NCI-H2227 (cell line): ENCODE data around the gene TENT5C.

Experiments used
- DNase-seq: peaks from one replicate; lab custom pipeline; 2025; ENCODE audit not compliant: unreplicated experiment; lab: John Stamatoyannopoulos, UW

Gene TENT5C

DNA sequence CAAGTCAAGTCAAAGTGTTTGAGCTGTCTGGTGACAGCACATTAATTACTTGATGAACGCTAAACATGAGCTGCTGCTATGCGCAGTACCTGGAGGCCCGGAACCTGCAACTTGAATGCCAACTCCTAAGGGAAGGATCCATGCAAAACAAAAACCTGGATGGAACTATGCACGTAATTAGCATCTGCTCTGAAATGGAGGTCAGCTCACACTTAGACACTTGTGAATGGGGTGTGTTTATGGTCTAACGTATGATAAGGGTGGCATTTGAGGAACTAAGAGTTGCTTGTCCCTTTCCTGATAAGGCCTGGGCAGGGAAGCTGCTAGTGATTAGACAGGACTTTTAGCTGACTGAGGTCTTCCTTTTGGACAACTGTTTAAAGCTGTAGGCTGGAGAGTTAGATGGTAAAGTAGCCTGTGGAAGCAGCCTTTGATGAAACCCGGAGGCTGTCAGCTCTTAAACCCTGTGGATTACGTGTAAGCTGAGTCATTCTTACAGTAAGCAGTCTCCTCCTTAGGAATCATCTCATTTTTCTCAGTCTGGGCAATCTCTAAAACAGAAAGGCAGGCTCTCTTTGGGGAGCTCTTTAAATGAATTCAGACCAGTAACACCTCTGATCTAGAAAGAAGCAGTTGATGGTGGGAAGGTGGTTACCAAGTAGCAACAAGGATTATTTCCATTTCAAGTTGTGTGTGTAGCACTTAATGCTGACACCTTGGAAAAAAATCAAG is 6.8 kb downstream of the TENT5C start:
- no peak for DNase-seq

DNA sequence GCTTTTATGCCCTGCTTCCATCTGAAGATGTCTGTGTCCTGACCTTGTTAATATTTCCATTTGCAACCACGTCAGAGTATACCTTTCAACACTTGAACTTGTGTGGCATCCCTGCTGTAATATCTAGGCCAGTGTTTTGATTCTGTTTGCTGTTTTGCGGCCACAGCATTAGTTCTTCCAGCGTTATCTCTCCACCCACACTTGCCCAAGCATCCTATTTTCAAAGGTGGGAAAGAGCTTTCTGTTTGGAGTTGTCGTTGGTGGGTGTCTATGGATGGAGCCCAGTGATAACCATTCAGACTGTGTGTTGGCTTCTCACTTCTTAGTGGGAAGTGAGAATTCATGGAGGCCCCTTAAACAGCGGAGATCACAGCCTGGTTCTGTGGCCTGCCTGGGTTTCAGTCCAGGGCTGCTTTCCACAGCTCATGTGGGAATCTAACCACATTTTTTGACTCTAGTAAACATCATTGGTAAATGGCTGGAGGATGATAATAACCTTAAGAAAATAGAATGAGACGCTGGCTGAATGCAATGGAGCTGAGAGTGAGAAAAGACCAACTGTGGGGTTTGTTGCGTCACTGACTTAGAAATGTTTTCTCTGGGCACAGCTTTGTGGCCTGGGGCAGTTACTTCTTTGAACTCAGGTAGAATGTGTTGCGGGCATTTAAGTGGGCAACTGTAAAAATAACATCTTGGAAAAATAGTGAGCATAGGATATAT is 7.6 kb downstream of the TENT5C start:
- DNase-seq: no peak

DNA sequence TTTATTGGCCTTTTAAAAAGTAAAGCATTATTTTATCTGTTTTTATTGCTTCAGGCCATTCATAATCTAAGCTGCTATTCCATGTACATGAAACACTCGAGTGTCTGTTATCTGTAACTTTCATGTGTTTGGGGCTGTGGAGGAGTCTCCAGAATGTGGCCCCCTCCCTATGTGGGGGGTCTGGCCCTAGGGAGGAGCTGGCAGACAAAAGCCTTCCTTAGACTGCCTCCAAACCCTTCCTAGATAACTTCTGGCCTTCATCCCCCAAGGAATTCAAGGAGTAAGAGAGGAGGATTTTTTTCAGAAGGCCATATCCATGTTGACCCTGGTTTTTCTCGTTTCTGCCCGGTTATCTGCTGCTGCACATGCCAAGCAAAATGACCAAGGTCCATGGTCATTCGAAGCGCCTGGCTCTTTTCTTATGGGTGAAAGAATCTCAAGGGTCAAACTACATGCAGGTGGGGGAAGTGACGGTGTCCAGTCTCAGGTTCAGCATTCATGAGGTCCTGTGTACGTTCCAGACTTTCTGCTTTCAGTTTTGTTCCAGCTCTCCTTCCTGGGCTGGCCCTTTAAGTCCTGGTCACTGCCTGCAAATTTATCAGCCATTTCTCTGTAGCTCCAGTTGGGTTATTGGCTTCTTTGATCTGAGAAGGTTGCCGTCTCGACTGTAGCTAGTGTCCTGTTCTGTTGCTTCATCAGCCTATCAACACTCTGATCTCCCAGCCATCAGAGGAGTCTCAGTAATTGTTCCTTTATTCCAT is 8.3 kb downstream of the TENT5C start:
- no peak for DNase-seq

DNA sequence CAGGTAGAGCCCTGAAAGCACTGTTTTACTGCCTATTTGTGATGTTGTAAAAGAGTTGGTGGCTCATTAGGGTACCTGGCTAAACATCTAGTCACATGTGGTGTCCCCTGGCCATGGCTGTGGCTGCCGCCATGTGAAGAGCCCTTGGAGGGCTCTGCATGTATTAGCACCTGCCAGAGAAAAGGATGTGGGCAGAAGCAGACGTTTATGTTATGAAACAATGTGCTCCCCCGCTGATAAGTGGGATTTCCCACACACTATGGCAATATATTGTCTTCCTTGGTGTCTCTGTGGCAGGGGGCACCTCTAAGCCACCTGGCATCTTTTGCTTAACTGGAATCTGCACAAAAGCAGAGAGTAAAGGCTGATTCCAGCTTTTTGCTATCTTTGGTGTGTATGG is 9.6 kb downstream of the TENT5C start:
- no peak for DNase-seq

DNA sequence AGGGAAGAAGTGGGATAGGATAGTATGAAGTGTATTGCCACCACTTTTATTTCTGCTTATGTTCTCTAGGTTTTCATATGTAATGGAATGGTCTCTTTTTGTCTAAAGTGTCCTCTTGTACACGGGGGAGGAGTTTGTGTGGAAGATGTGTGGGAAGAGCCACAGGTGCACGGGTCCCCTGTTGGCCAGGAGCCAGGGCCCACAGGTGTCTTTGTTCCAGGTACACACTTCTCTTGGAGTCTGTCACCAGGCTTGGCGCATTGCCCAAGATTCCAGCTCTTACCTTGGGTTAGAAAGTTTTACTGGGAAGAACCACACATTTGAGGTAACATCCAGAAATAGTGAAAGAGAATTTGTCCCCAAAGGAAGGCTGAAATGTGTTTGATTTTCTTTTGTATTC is 10.5 kb downstream of the TENT5C start:
- DNase-seq: no peak

DNA sequence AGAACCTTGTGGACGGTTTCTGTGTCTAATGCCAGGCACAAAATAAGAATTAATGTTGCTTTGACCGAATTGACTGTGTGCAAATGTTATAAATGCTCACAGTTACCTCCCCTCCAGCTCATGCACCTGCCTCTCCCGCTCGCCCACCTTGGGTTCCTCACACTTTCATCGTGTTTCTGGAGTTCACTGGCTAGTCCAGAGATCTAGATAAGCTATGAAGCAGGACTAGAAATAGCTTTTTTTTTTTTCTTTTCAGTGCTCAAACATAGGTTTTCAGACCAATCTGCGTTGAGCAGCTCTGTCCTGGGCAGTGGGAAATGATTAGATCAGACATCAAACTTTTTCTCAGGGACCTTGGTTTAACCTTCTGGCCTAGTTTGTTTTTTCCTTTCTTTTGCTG is 11.1 kb downstream of the TENT5C start:
- DNase-seq: no peak

DNA sequence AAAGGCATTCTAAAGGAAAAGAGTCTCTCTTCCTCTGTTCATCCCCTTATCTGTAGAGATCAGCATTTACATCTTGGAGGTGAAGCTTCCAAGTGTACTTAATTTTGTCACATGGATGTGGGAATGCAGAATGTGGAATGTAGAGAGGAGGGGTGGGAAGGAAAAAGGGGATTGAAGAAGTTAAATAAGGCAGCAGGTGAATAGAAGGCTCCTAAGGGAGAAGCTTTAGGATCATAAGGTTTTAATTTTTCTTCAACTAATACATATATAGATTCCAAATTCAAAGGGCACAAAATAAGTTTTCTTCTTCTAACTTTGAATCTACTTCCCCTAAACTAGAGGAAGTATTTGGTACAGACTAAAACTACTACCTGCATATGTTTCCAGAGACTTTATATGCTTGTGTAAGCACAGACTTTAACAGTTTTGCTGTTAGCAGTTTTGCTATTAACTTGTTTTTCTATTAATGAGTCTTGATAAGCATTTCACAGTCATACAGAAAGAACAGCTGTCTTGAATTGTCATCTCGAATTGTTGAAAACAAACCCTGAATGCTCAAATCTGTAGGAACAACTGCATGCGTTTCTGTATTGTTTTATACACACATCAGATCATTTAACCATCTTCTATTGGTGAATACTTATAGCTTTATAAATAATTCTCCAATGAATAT is 12.7 kb downstream of the TENT5C start:
- no peak for DNase-seq

DNA sequence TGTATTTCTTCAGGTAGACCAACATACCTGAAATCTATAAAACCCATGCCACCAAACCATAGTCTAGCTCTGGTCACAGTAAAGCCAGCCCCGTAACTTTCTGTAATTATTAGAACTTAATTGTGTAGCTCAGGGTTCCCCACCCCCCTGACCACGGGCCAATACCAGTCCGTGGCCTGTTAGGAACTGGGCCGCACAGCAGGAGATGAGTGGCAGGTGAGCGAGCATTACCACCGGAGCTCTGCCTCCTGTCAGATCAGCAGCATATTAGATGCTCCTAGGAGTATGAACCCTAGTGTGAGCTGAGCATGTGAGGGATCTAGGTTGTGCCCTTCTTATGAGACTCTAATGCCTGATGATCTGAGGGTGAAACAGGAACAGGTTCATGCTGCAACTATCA is 14.6 kb downstream of the TENT5C start:
- DNase-seq: no peak

DNA sequence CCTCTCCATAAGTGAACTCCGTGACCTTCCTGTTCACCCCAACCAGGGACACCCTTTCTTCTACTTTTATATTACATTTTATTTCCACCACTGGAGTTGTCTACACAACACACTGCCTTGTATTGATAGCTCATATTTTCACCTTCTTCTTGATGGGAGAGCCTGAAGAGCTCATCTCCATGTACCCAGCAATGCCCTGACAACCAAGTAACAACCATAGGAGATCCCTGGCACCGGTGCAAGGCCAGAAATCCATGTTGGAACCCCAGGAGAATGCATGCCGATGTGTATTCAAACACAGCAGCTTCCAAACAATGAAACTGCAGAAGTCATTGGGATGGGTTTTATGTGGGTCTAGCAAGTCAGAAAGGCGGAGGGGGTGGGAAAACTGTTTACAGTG is 15.5 kb downstream of the TENT5C start:
- no peak for DNase-seq

DNA sequence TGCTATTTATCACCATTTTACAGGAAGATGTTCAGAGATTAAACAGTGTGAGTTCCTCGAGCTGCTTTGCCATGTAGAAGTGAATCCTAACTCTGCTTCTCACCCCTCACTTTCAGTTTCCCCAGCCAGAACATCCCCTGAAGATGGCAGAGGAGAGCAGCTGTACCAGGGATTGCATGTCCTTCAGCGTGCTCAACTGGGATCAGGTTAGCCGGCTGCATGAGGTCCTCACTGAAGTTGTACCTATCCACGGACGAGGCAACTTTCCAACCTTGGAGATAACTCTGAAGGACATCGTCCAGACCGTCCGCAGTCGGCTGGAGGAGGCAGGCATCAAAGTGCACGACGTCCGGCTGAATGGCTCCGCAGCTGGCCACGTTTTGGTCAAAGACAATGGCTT is 16.9 kb downstream of the TENT5C start:
- no peak for DNase-seq

DNA sequence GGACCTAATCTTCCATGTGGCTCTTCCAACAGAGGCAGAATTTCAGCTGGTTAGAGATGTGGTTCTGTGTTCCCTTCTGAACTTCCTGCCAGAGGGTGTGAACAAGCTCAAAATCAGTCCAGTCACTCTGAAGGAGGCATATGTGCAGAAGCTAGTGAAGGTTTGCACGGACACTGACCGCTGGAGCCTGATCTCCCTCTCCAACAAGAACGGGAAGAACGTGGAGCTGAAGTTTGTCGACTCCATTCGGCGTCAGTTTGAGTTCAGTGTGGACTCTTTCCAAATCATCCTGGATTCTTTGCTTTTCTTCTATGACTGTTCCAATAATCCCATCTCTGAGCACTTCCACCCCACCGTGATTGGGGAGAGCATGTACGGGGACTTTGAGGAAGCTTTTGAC is 17.3 kb downstream of the TENT5C start:
- no peak for DNase-seq

DNA sequence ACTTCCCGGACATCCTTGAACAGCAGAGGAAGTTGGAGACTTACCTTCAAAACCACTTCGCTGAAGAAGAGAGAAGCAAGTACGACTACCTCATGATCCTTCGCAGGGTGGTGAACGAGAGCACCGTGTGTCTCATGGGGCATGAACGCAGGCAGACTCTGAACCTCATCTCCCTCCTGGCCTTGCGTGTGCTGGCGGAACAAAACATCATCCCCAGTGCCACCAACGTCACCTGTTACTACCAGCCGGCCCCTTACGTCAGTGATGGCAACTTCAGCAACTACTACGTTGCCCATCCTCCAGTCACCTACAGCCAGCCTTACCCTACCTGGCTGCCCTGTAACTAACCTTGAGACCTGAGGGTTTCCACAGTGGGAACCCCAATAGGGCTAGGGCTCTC is 17.9 kb downstream of the TENT5C start:
- DNase-seq: no peak

DNA sequence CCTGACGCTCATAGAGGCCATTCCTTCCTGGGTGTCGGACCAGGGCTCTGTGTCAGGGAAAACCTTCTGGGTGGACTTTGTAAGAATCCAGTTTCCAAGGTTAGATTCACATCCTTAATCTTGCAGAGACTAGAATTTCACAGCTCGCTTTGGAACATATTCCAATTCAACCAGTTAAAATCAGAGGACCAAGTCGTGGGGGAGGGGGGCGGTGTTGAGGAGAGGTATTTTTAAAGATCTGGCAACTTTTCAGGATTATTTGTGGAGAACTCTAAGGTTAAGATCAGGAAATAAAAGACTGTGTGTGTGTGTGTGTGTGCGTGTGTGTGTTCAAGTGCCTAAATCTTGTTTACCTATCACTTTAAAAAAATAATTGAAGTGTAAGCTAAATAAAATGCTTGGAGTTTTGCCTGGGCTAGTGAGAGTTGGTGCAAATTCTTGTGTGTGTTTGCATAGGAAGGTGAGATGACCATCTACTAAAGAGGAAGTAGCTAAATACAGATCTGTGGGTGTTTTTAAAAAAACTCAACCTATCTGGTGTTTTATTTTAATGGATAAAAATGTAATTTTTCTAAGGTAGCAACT is 21.8 kb downstream of the TENT5C start:
- no peak for DNase-seq

DNA sequence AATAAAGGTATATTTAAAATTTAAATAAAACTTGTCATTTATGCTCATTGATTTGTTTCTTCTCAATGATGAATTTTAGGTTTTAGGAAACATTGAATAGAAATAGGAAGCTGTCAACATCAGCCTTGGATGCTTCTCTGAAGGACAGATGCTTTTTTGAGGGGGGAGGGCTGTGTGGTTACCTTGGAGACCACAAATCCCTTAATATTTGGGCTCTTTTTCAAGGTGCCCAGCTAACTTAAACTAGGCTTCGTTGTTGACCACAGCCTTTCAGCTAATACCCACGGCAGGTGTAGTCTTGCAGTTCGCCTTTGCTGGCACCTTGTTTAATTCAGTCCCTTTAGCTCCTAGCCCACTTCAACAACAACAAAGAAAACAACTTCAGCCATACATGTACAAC is 22.5 kb downstream of the TENT5C start:
- DNase-seq: no peak

DNA sequence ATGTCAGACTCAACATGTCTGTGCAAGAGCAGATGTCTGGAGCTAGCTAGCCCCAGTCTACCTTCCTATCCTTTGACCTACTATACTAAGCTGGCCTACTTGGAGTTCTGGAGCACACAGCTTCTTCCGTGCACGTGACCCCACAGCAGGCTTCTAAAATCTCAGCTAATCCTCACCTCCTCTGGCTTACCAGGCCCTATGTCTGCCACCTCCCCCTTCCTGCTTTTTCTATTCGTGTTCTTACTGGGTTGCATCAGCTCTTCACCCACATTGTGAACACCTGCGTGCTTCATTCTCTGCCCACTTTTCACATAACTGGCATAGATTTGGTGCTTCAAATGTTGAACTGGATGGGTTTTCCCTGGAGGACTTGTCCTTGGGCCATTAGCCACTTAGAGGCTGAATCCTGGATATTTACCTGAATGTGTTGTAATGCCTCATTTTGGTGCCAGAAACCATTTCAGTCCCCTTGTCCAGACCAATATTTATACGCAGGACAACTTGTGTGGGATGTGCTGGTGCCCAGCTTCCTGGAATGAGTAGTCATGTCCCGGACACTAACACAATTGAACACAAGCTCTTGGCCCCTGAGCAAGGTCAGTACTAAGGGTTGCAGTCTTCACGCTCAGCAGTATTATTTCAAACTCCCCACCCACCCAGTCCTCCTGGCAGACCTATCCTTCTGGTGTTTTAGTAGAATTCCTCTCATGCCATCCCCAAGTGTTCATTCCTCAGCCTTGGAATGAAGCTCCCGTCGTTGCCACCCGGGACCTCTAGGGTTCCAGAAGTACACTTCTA is 24.0 kb downstream of the TENT5C start:
- no peak for DNase-seq

DNA sequence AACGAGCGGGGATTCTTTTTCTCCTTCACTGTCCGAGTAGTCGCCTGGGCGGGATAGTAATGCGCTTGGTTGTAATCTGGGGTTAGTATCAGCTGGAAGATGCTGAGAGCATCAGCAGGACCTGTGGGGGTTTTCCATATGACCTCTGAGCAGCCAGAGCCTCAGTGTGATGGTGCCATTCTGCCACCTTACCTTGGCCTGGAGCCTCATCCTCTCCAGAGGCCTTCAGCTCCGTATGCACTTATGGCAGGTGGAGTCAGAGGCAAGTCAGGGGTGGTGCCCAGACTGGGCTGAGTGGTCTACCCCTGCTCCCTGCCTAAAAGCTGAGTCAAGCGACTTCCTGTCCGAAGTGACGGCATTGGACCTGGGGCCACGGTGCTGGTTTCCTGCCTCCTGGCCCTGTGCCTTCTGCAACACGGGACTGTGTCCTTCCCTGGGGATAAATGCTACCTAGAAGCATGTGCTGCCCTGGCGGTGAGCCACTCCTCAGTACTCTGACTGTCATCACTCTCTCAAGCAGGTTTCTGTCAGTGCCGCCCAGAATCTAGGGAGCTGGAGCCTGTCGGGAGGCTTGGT is 24.7 kb downstream of the TENT5C start:
- DNase-seq: no peak

DNA sequence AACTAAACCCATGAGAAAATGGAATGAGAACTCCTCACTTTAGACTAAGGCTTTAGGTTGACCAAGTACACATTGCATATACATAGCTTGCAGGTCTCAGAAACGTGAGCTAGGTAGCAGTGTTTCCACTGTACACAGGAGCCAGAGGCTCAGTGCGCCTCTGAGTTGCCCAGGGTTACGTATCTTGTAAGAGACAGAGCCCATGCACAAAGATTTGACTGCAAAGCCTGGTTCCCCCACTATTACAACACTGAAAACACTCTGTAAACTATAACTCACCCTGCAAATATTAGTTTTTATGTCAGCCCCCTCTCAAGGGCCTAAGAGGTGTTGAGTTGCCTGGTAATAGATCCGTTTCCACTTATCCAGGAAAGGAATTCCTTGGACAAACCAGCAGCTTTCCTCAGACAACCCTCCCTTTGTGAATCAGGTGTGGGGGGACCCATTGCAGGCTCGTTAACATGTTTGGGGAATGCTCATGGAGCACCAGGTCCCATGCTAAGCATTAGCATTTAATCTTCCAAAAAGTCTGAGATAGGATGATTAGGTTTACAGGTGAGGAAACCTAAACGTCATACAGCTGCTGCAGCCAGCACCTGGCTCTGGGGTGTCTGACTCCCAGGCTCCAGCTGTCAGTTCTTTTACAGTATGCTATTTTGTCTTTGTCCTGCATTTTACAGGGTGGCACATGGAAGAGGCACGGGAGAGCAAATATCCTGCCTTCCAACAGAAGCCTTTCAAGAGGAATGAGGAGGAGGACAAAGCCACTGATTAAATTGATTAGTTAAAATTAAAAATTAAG is 25.7 kb downstream of the TENT5C start:
- no peak for DNase-seq

DNA sequence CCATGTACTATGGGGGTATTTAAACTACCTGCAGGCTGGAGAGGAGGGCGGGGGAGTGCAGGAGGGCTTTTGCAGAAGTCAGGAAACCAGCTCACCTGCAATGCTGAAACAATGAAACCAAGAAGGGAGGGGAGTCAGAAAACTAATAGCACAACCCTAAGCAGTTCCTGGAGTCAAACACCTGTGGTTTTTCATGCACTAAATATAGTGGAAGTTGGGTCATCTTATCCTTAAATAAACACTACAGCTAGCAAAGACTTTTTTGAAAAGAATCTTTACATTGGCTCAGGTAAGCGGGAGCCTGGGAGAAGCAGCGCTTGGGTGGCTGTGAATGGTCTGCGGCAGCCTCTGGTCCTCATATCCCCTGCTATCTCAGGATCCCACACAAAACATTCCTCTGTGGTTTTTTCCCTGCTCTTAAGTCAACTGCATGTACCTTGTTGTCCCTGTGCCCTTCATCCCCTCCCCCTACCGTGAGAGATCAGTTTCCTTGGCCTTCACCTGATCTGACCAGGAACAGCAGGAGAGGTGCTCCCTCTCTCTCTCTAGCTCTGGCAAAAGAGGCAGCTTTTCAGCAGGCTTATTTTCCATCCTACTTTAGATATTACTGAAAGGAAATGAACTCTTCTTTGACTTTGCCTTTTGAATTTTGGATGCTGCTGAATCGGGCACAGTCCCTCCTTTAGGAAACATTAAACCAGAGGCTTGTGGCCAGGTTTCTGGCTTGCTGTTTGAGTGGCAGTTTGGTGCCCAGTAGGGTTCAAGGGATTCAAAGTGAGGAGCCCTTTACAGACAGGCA is 26.6 kb downstream of the TENT5C start:
- no peak for DNase-seq

DNA sequence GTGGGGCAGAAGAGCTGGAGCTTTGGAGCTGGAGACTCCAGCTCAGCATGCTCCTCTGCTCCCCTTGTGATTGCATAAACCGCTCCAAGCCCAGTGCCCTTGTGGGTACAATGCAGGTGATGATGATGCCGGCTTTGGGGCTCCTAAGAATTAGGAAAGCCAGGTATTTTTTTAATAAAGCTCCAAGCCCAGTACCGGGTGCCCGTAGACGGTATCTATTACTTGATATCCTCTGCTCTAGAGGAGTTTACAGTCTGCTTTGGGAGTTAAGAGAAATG is 27.2 kb downstream of the TENT5C start:
- DNase-seq: no peak
